Gastrocnemius medialis (tissue), 4 donors: ENCODE measurements around the gene SPIRE1. TPM values are rescaled to one million over a fixed set of nuclear protein-coding genes. Genes with fewer than 3 reads are reported as not detected.

Experiments
- ATAC-seq, 2 donors: fragments of 150-250 bp; one replicate each; pipeline ENCODE4 v1.9.1; 2016
- DNase-seq, 2 donors: peaks; one replicate each; pipeline ENCODE4 v3.0.0-alpha.2; 2019
- H3K27ac ChIP-seq, 4 donors: fragments of 200-600 bp; sonication (generic); 1 replicate in 1 of 4; 2 replicates in 3 of 4; pipeline ENCODE4 v1.5.1; 2016 to 2018; ENCODE audit warnings: mild to moderate bottlenecking in 2 of 4, moderate library complexity in 1 of 4
- H3K27me3 ChIP-seq, 3 donors: fragments of 200-600 bp; sonication (generic) in 2 of 3; 1 replicate in 1 of 3; 2 replicates in 2 of 3; pipeline versions ENCODE4 v1.5.1 to v1.6.0; 2016 to 2019; ENCODE audit warnings: mild to moderate bottlenecking in 1 of 3, moderate library complexity in 1 of 3
- H3K36me3 ChIP-seq, 2 donors: fragments of 200-600 bp; sonication (generic) in 1 of 2; one replicate each; pipeline ENCODE4 v1.5.1; 2017 to 2018
- H3K4me1 ChIP-seq, 2 donors: fragments of 200-600 bp; sonication (generic) in 1 of 2; one replicate each; pipeline ENCODE4 v1.5.1; 2016 to 2017; ENCODE audit warnings: mild to moderate bottlenecking in 2 of 2
- H3K4me3 ChIP-seq, 4 donors: fragments of 200-600 bp; sonication (generic) in 3 of 4; 1 replicate in 1 of 4; 2 replicates in 3 of 4; pipeline ENCODE4 v1.5.1; 2016 to 2019; ENCODE audit warnings: mild to moderate bottlenecking in 2 of 4
- H3K9me3 ChIP-seq, 3 donors: fragments of 200-600 bp; sonication (generic) in 2 of 3; 1 replicate in 1 of 3; 2 replicates in 2 of 3; pipeline ENCODE4 v1.5.1; 2016 to 2019
- CTCF ChIP-seq, 5 experiments: fragments of 450-650 bp in 3 of 5; fragments of 200-600 bp in 2 of 5; sonication (generic) in 2 of 5; IDR thresholded peaks in 4 of 5; conservative IDR thresholded peaks in 1 of 5; 1 replicate in 4 of 5; 2 replicates in 1 of 5; pipeline ENCODE4 v1.5.1; 2016 to 2019; ENCODE audit warnings: antibody characterized with exemption in 5 of 5, mild to moderate bottlenecking in 3 of 5, moderate library complexity in 3 of 5
- POLR2A ChIP-seq, 2 donors: fragments of 450-650 bp; IDR thresholded peaks; one replicate each; pipeline ENCODE4 v1.6.1; 2017; ENCODE audit warnings: antibody characterized with exemption in 2 of 2, mild to moderate bottlenecking in 2 of 2, moderate library complexity in 2 of 2
- in situ Hi-C, 4 donors: fragments of 200-750 bp; cut with MboI; loops; one replicate each; pipeline versions ENCODE4 v1.15.0 to v1.8.0; 2017; ENCODE audit warnings: low sequenced_read_pairs in 4 of 4
- intact Hi-C: fragments of 100-400 bp; cut with DNase I; formaldehyde crosslinking; loops from one replicate; pipeline ENCODE4 v1.15.1; 2023; ENCODE audit warnings: low total_unique reads
- total RNA-seq, 4 donors: library from RNA; depleted of rRNA; stranded (reverse); fragments of >200 nt; gene quantifications; one replicate each; pipeline versions ENCODE4 v1.1.0 to v1.2.3, GENCODE V29; 2016

SPIRE1 gene
- total RNA-seq, 4 donors from 2014 or later = 48.3 to 82.7 (median 55.1) TPM

GRCh38 chr18:12434541-12434929, 223.4 kb downstream of the SPIRE1 start:
- no peaks in the 10 kb centered on the region for H3K36me3 ChIP-seq
- in situ Hi-C loops = no loop called here

GRCh38 chr18:12433829-12434540, 223.9 kb downstream of the SPIRE1 start:
- Histone ChIP-seq H3K27me3 (no peaks in the 10 kb centered on the region), H3K27ac (no peak overlapping the region), H3K4me1 (no peaks in the 10 kb centered on the region), H3K4me3 (no peak overlapping the region), H3K9me3 (no peaks in the 10 kb centered on the region), H3K36me3 (no peaks in the 10 kb centered on the region)
- TF ChIP-seq CTCF (IDR thresholded peaks at IDR 0.05 in 4 of 5, conservative IDR thresholded peaks at IDR 0.05 in 1 of 5) = no peak
- no peak for TF ChIP-seq POLR2A (IDR thresholded peaks at IDR 0.05)
- in situ Hi-C loops = no loop called here
- ATAC-seq (no peak), DNase-seq (no peak)
- intact Hi-C loops = no loop called here

More at GRCh38 chr18:12434541-12434929, 223.4 kb downstream of the SPIRE1 start:
- H3K9me3 ChIP-seq = no peaks in the 10 kb centered on the region
- DNase-seq (no peak), ATAC-seq (no peak)
- no peak overlapping the region for H3K27ac ChIP-seq
- no peaks in the 10 kb centered on the region for H3K27me3 ChIP-seq
- H3K4me1 ChIP-seq = no peaks in the 10 kb centered on the region
- intact Hi-C loops = no loop called here
- H3K4me3 ChIP-seq = no peak overlapping the region
- no peak for TF ChIP-seq CTCF (IDR thresholded peaks at IDR 0.05 in 4 of 5, conservative IDR thresholded peaks at IDR 0.05 in 1 of 5)
- no peak for TF ChIP-seq POLR2A (IDR thresholded peaks at IDR 0.05)

GRCh38 chr18:12432881-12433280, 225.0 kb downstream of the SPIRE1 start:
- Histone ChIP-seq H3K4me1 (no peaks in the 10 kb centered on the region), H3K27me3 (no peaks in the 10 kb centered on the region), H3K9me3 (no peaks in the 10 kb centered on the region), H3K27ac (no peak overlapping the region), H3K4me3 (no peak overlapping the region), H3K36me3 (no peaks in the 10 kb centered on the region)
- TF ChIP-seq CTCF (IDR thresholded peaks at IDR 0.05 in 4 of 5, conservative IDR thresholded peaks at IDR 0.05 in 1 of 5) (no peak), POLR2A (IDR thresholded peaks at IDR 0.05) (no peak)
- ATAC-seq = no peak
- intact Hi-C loops = no loop called here
- no peak for DNase-seq
- in situ Hi-C loops = no loop called here

GRCh38 chr18:12432196-12432595, 225.7 kb downstream of the SPIRE1 start:
- H3K27ac ChIP-seq = no peak overlapping the region
- no peaks in the 10 kb centered on the region for H3K27me3 ChIP-seq
- DNase-seq (no peak), ATAC-seq (no peak)
- H3K9me3 ChIP-seq = no peaks in the 10 kb centered on the region
- H3K4me1 ChIP-seq = no peaks in the 10 kb centered on the region
- no peak for TF ChIP-seq CTCF (IDR thresholded peaks at IDR 0.05 in 4 of 5, conservative IDR thresholded peaks at IDR 0.05 in 1 of 5)
- no peak for TF ChIP-seq POLR2A (IDR thresholded peaks at IDR 0.05)
- in situ Hi-C loops (no loop called here), intact Hi-C loops (no loop called here)
- H3K36me3 ChIP-seq = no peaks in the 10 kb centered on the region
- H3K4me3 ChIP-seq = no peak overlapping the region

- Histone ChIP-seq H3K4me1 (no peaks in the 10 kb centered on the region), H3K27me3 (no peaks in the 10 kb centered on the region), H3K27ac (no peak overlapping the region), H3K36me3 (no peaks in the 10 kb centered on the region), H3K9me3 (no peaks in the 10 kb centered on the region), H3K4me3 (no peak overlapping the region)
- in situ Hi-C loops (no loop called here), intact Hi-C loops (no loop called here)
- TF ChIP-seq CTCF (IDR thresholded peaks at IDR 0.05 in 4 of 5, conservative IDR thresholded peaks at IDR 0.05 in 1 of 5) = no peak
- no peak for TF ChIP-seq POLR2A (IDR thresholded peaks at IDR 0.05)
- DNase-seq (no peak), ATAC-seq (no peak)
Observed at GRCh38 chr18:12431561-12431960, 226.3 kb downstream of the SPIRE1 start.
